HEK293 (cell line): ENCODE data around the gene PPP1CC.

Experiments used
- KLF1 ChIP-seq: fragments of 450-650 bp; formaldehyde crosslinking; IDR thresholded peaks from 2 replicates; pipeline ENCODE4 v1.5.1; 2016; ENCODE audit warnings: missing biosample characterization, missing genetic modification characterization
- REPIN1 ChIP-seq: fragments of 450-650 bp; formaldehyde crosslinking; IDR thresholded peaks from 2 replicates; pipeline ENCODE4 v1.5.1; 2017; ENCODE audit warnings: missing biosample characterization, missing genetic modification characterization, low read depth
- YY1 ChIP-seq: fragments of 450-650 bp; formaldehyde crosslinking; IDR thresholded peaks from 2 replicates; pipeline ENCODE4 v1.5.1; 2018; ENCODE audit warnings: missing biosample characterization, missing genetic modification characterization
- ZNF473 ChIP-seq: fragments of 450-650 bp; formaldehyde crosslinking; IDR thresholded peaks from 2 replicates; pipeline ENCODE4 v1.5.1; 2017; ENCODE audit warnings: missing biosample characterization, missing genetic modification characterization
- TF ChIP-seq, protein P1 (sequence below): fragments of 450-650 bp; formaldehyde crosslinking; IDR thresholded peaks from 2 replicates; pipeline ENCODE4 v1.5.1; 2016; ENCODE audit warnings: missing biosample characterization, missing genetic modification characterization
- TF ChIP-seq, protein P2 (sequence below): fragments of 450-650 bp; formaldehyde crosslinking; IDR thresholded peaks from 2 replicates; pipeline ENCODE4 v1.5.1; 2016; ENCODE audit warnings: missing biosample characterization, missing genetic modification characterization

DNA sequence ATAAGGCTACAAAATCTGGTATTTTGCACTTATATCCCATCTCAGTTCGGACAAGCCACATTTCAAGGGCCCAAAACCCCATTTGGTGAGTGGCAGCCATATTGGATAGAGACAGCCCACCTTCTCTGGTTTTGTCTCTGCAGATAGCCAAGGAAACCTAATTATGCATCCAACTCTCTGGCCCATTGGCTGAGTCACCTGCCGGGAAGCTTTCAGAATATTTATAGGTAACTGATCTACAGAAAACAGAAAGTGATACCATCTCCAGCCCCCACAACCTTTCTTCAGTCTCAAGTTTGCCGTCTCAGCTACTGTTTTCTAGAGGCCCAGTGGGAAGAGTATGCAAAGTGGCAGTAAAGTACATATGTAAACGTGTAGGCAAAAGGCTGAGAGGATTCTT, 33.7 kb upstream of the PPP1CC start:
- TF ChIP-seq, protein P1, sequence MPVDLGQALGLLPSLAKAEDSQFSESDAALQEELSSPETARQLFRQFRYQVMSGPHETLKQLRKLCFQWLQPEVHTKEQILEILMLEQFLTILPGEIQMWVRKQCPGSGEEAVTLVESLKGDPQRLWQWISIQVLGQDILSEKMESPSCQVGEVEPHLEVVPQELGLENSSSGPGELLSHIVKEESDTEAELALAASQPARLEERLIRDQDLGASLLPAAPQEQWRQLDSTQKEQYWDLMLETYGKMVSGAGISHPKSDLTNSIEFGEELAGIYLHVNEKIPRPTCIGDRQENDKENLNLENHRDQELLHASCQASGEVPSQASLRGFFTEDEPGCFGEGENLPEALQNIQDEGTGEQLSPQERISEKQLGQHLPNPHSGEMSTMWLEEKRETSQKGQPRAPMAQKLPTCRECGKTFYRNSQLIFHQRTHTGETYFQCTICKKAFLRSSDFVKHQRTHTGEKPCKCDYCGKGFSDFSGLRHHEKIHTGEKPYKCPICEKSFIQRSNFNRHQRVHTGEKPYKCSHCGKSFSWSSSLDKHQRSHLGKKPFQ, result no peak
- TF ChIP-seq, protein P2, sequence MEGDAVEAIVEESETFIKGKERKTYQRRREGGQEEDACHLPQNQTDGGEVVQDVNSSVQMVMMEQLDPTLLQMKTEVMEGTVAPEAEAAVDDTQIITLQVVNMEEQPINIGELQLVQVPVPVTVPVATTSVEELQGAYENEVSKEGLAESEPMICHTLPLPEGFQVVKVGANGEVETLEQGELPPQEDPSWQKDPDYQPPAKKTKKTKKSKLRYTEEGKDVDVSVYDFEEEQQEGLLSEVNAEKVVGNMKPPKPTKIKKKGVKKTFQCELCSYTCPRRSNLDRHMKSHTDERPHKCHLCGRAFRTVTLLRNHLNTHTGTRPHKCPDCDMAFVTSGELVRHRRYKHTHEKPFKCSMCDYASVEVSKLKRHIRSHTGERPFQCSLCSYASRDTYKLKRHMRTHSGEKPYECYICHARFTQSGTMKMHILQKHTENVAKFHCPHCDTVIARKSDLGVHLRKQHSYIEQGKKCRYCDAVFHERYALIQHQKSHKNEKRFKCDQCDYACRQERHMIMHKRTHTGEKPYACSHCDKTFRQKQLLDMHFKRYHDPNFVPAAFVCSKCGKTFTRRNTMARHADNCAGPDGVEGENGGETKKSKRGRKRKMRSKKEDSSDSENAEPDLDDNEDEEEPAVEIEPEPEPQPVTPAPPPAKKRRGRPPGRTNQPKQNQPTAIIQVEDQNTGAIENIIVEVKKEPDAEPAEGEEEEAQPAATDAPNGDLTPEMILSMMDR, result no peak
- TF ChIP-seq KLF1, result no peak
- TF ChIP-seq REPIN1, result no peak
- no peak for TF ChIP-seq ZNF473
- no peak for TF ChIP-seq YY1 (tag by site-specific recombination)
